Hepatocyte (in vitro differentiated cells): ENCODE results near the gene DRAXIN.

Experiments used
- CTCF ChIP-seq: fragments of 200-600 bp; sonication (generic); IDR thresholded peaks from 2 replicates; pipeline ENCODE4 v1.5.1; 2016; ENCODE audit warnings: antibody characterized with exemption, mild to moderate bottlenecking; ENCODE audit not compliant: poor library complexity
- EZH2 ChIP-seq: fragments of 200-600 bp; sonication (generic); IDR thresholded peaks from 2 replicates; pipeline ENCODE4 v1.6.1; 2016; ENCODE audit warnings: antibody characterized with exemption, mild to moderate bottlenecking, borderline replicate concordance

DNA sequence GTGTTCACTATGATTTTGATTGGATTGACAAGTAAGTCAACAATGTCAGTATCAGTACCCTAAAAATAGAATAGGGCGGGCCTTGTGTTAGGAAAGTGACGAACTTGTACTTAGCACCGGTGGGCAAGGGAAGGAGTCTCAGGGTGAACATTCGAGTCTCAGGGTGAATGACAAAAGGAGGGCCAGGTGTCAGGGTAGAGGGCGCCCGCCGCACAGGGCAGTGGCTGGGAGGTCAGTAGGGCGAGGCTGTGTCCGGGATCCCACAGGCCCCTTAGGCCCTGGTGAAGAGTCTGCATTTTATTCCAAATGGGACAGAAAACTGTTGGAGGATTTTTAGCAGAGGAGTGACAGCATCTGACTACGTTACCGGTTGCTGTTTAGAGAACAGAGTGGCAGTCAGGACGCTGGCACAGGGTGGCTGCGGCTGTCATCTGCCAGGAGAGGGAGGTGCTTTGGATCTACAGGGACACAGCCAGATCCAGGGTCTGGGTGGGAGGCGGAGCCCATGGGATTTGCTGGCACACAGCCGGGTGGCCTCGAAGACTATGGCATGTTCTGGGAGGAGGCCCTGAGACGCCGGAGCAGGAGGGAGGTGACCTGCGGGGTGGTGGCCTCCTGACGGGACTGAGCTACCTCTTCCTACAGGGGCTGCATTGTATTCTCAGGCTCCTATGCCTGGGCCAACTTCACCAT, 55.4 kb downstream of the DRAXIN start:
- TF ChIP-seq CTCF = no peak
- no peak for TF ChIP-seq EZH2
